K562 (cell line): Measurements from ENCODE around the gene CMTM4. TPM values are rescaled to one million over a fixed set of nuclear protein-coding genes. Genes with fewer than 3 reads are reported as not detected.

Source experiments
- ARID3A ChIP-seq: IDR thresholded peaks from 2 replicates; pipeline ENCODE4 v1.6.1; 2012; ENCODE audit warnings: low read depth, low read length, improper control_type of control experiment, borderline replicate concordance
- BRD4 ChIP-seq: fragments of 200-600 bp; sonication (generic); IDR thresholded peaks from 2 replicates; pipeline ENCODE4 v1.6.1; 2017; ENCODE audit warnings: inconsistent platforms
- CCAR2 ChIP-seq: fragments of 200-400 bp; formaldehyde crosslinking; IDR thresholded peaks from 2 replicates; pipeline ENCODE4 v1.6.1; 2017; ENCODE audit warnings: mild to moderate bottlenecking, low read depth, low read length
- CREB1 ChIP-seq, 2 experiments: sonication (generic) in 1 of 2; formaldehyde crosslinking in 1 of 2; IDR thresholded peaks; 2 replicates each; pipeline versions ENCODE4 v1.6.1 to v1.8.0; 2012 to 2022; ENCODE audit warnings: inconsistent platforms in 1 of 2, mild to moderate bottlenecking in 1 of 2, missing genetic modification reagents in 1 of 2, moderate library complexity in 1 of 2
- CSDE1 ChIP-seq, 2 experiments: fragments of 450-650 bp; IDR thresholded peaks; 2 replicates each; pipeline ENCODE4 v1.6.1; 2016; ENCODE audit warnings: mild to moderate bottlenecking in 1 of 2
- ETS1 ChIP-seq: conservative IDR thresholded peaks from 2 replicates; pipeline ENCODE4 v1.6.1; 2011; ENCODE audit warnings: low read depth, mild to moderate bottlenecking, low read length; ENCODE audit not compliant: control insufficient read depth
- FOXK2 ChIP-seq, 2 experiments: fragments of 450-650 bp; IDR thresholded peaks in 1 of 2; conservative IDR thresholded peaks in 1 of 2; 2 replicates each; pipeline ENCODE4 v1.6.1; 2016; ENCODE audit warnings: low read depth in 2 of 2, mild to moderate bottlenecking in 1 of 2
- JUNB ChIP-seq: fragments of 450-650 bp; formaldehyde crosslinking; conservative IDR thresholded peaks from 2 replicates; pipeline ENCODE4 v1.4.0; 2020; ENCODE audit warnings: mild to moderate bottlenecking
- KAT8 ChIP-seq: fragments of 450-650 bp; IDR thresholded peaks from 2 replicates; pipeline ENCODE4 v1.6.1; 2016; ENCODE audit warnings: low read depth, mild to moderate bottlenecking
- MLLT1 ChIP-seq, 2 experiments: fragments of 450-650 bp; IDR thresholded peaks; 2 replicates each; pipeline ENCODE4 v1.6.1; 2016
- NR3C1 ChIP-seq: sonication (generic); formaldehyde crosslinking; IDR thresholded peaks from 2 replicates; pipeline ENCODE4 v1.8.1; 2022; ENCODE audit warnings: missing genetic modification reagents
- PHB2 ChIP-seq: fragments of 450-650 bp; IDR thresholded peaks from 2 replicates; pipeline ENCODE4 v1.6.1; 2017; ENCODE audit warnings: low read depth
- PML ChIP-seq: IDR thresholded peaks from 2 replicates; pipeline ENCODE4 v1.6.1; 2012; ENCODE audit warnings: low read length, inconsistent platforms
- POLR2G ChIP-seq: fragments of 200-400 bp; formaldehyde crosslinking; IDR thresholded peaks from 2 replicates; pipeline ENCODE4 v1.6.1; 2017; ENCODE audit warnings: low read depth, mild to moderate bottlenecking, antibody characterized with exemption, low read length, moderate library complexity
- THAP12 ChIP-seq: fragments of 250-450 bp; sonication (Bioruptor Pico); IDR thresholded peaks from 2 replicates; pipeline ENCODE4 v1.9.0; 2021; ENCODE audit warnings: mild to moderate bottlenecking, inconsistent platforms
- ZBTB43 ChIP-seq: sonication (generic); formaldehyde crosslinking; IDR thresholded peaks from 2 replicates; pipeline ENCODE4 v1.8.0; 2023; ENCODE audit warnings: mild to moderate bottlenecking, missing genetic modification reagents
- ZFPM2 ChIP-seq: fragments of 250-450 bp; sonication (Bioruptor Pico); IDR thresholded peaks from 2 replicates; pipeline ENCODE4 v1.5.1; 2022; ENCODE audit warnings: mild to moderate bottlenecking
- ZNF586 ChIP-seq: fragments of 450-650 bp; formaldehyde crosslinking; conservative IDR thresholded peaks from 2 replicates; pipeline ENCODE4 v1.4.0; 2020; ENCODE audit warnings: mild to moderate bottlenecking, moderate library complexity
- ZNF717 ChIP-seq: fragments of 250-450 bp; sonication (Bioruptor Pico); IDR thresholded peaks from 2 replicates; pipeline ENCODE4 v1.5.0; 2021
- ZNF780A ChIP-seq: fragments of 250-450 bp; sonication (Bioruptor Pico); IDR thresholded peaks from 2 replicates; pipeline ENCODE4 v1.5.0; 2021; ENCODE audit warnings: mild to moderate bottlenecking
- polyA plus RNA-seq, 8 experiments: library from polyadenylated mRNA; depleted of rRNA in 4 of 8; stranded (reverse) in 5 of 8; unstranded in 3 of 8; fragments of >200 nt; fragmentation: Nextera tagmentation in 2 of 8; fragmentation: Illumina TruSeq in 1 of 8; extraction: Ambion mirVana in 2 of 8; extraction: Trizol in 1 of 8; gene quantifications; 2 replicates each; pipeline versions ENCODE4 v1.2.1 to v1.2.3, GENCODE V29; 2011 to 2014; ENCODE audit warnings: inconsistent platforms in 1 of 8, missing spikeins in 1 of 8
- total RNA-seq, 7 experiments: library from RNA; depleted of rRNA in 6 of 7; stranded (reverse); fragments of >200 nt in 6 of 7; fragmentation: Illumina TruSeq in 2 of 7; extraction: Trizol in 2 of 7; gene quantifications; 2 replicates each; pipeline versions ENCODE4 v1.2.1 to v1.2.3, GENCODE V29; 2011 to 2021; ENCODE audit warnings: low replicate concordance in 1 of 7

CMTM4 gene
- total and polyA plus RNA-seq, 9 of the 15 experiments (the other 6 are each of a cell fraction or from before 2014, with no cell fraction given): 2.0 to 21.3 (median 12.5) TPM

GRCh38 chr16:66608241-66609138, 88.1 kb downstream of the CMTM4 start (continued):
- TF ChIP-seq ZNF717 (no peak), ZFPM2 (CRISPR knock-in tag) (no peak), POLR2G (no peak), ETS1 (no peak), CSDE1 (IDR thresholded peaks at IDR 0.05) (no peak), ZNF780A (CRISPR knock-in tag) (no peak), BRD4 (no peak), ZNF586 (CRISPR knock-in tag) (no peak), FOXK2 (conservative IDR thresholded peaks at IDR 0.05 in 1 of 2, IDR thresholded peaks at IDR 0.05 in 1 of 2; ENCODE audit: low read depth in 2 of 2) (0 out of 4 replicates have a peak, but pooled peaks of 1 of the 2 experiments have one; percentile 34), CREB1 (IDR thresholded peaks at IDR 0.05) (no peak), CREB1 (CRISPR knock-in tag; IDR thresholded peaks at IDR 0.05) (peak; percentile 45; the same call in 1 of the 2 replicates), ZBTB43 (CRISPR knock-in tag) (no peak), NR3C1 (no peak), THAP12 (CRISPR knock-in tag) (no peak), KAT8 (no peak), PHB2 (no peak), CCAR2 (no peak), ARID3A (no peak), PML (no peak), MLLT1 (IDR thresholded peaks at IDR 0.05) (no peak), JUNB (CRISPR knock-in tag) (no peak)
